22Rv1 (cell line): ENCODE measurements around the gene ZNF93.
A peak's percentile ranks its signal among the peaks of the same experiment; 100 is the strongest.
"Not testable (repeated sequence)": the region's sequence is repeated elsewhere in the genome, so short reads cannot be mapped to it uniquely, and the experiment has no call there.

Experiments used
- H3K27ac ChIP-seq: fragments of 450-650 bp; 2 replicates; pipeline ENCODE4 v1.5.1; 2017
- CTCF ChIP-seq: fragments of 450-650 bp; IDR thresholded peaks from 2 replicates; pipeline ENCODE4 v1.5.1; 2017; ENCODE audit warnings: mild to moderate bottlenecking
- ZFX ChIP-seq: fragments of 450-650 bp; IDR thresholded peaks from 2 replicates; pipeline ENCODE4 v1.6.1; 2017; ENCODE audit warnings: antibody characterized with exemption, borderline replicate concordance

ZNF93 gene

GRCh38 chr19:19948800-19949199 is 48.1 kb downstream of the ZNF93 start:
- no peak overlapping the region for H3K27ac ChIP-seq
- TF ChIP-seq ZFX (no peak), CTCF (no peak)

GRCh38 chr19:19955208-19955607 is 54.5 kb downstream of the ZNF93 start:
- no peak overlapping the region for H3K27ac ChIP-seq
- TF ChIP-seq CTCF (no peak), ZFX (no peak)

DNA sequence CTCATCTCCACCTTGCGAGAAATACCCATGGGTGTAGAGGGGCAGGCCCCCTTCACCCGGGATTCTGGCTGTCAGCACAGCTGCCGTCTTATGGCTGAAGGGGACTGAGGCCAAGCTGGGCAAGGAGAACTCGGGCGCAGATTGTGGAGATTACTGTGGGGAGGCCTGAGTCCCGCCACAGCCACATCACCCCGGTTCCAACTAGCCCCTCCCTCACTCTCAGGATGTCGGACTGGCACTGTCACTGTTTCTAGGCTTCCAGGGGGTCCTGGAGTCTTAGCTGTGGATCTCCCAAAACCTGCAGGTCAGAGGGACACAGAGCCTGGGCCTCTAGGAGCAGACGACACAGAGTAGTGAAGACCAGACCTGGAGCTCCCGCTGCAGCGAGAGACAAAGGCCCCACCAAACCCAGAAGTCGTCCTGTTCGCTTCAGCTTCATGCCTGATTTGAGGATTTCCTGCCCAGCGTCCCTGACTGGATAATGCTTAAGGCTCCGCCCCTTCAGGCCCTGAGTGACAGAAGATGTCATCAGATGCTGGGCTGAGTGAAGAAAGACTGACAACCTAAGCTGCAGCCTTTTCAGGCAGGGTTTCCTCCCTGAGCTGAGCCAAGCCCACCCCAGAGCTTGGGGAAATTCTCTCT is 55.8 kb downstream of the ZNF93 start:
- H3K27ac ChIP-seq, result no peak overlapping the region
- TF ChIP-seq CTCF, result no peak
- no peak for TF ChIP-seq ZFX

- not testable (repeated sequence) for H3K27ac ChIP-seq
Observed at GRCh38 chr19:19957766-19958165, 57.0 kb downstream of the ZNF93 start.

GRCh38 chr19:19959151-19959799 is 58.5 kb downstream of the ZNF93 start:
- H3K27ac ChIP-seq, result not testable (repeated sequence)
- TF ChIP-seq CTCF, result peak; percentile 82

DNA sequence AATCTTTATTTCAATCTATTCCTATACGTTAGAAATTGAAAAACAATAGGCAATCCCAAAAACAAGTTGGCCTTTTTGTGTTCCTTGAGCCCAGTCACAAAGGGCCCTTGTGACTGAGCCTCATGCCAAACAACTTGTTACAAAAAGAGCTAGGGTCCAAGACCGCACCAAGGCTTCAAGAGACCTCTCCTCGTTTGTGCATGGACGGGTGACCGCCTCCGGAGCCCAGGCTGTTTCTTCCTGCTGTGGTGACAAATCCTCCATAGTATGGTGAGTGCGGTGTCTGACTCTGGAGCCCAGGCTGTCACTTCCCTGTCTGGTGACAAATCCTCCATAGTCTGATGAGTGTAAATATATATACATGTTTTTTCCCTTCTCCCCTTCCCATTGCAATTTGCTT is 63.7 kb downstream of the ZNF93 start:
- TF ChIP-seq ZFX (no peak), CTCF (no peak)
- H3K27ac ChIP-seq, result no peak overlapping the region

GRCh38 chr19:19966126-19966525 is 65.4 kb downstream of the ZNF93 start:
- not testable (repeated sequence) for H3K27ac ChIP-seq

- no peak overlapping the region for H3K27ac ChIP-seq
- TF ChIP-seq ZFX (no peak), CTCF (no peak)
Observed at GRCh38 chr19:19966862-19967261, 66.1 kb downstream of the ZNF93 start.
